SK-N-SH (cell line): ENCODE results near the gene ZNF354C. TPM values are rescaled to one million over a fixed set of nuclear protein-coding genes. Genes with fewer than 3 reads are reported as not detected.

Experiments used
- CTCF ChIA-PET: fragments of 300-600, 350-600 bp; formaldehyde crosslinking; extraction: SDS; loops from one replicate; lab custom pipeline; 2021; lab: Yijun Ruan, JAX
- POLR2A ChIA-PET: fragments of 350-600 bp; sonication (Branson Sonifier 250); formaldehyde crosslinking; extraction: SDS; loops from one replicate; lab custom pipeline; 2020; ENCODE audit warnings: antibody characterized with exemption, inconsistent platforms; lab: Yijun Ruan, JAX
- DNase-seq: peaks from one replicate; pipeline ENCODE4 v3.0.0; 2012
- H2AFZ ChIP-seq: fragments of 200-600 bp; sonication (generic); 2 replicates; pipeline ENCODE4 v1.8.1; 2016; ENCODE audit warnings: antibody characterized with exemption, mild to moderate bottlenecking, low read depth
- H3F3A ChIP-seq: fragments of 200-600 bp; sonication (generic); replicated peaks from 2 replicates; pipeline ENCODE3; 2016; ENCODE audit warnings: antibody characterized with exemption, mild to moderate bottlenecking; ENCODE audit not compliant: insufficient read depth
- H3K27ac ChIP-seq, 2 experiments: fragments of 200-500 bp in 1 of 2; fragments of 200-600 bp in 1 of 2; sonication (Bioruptor generic) in 1 of 2; sonication (generic), shearing (Covaris generic) in 1 of 2; 2 replicates each; pipeline versions ENCODE4 v1.5.1 to v1.6.1; 2014 to 2016; ENCODE audit warnings: low read depth in 2 of 2, inconsistent platforms in 1 of 2, low read length in 1 of 2, mild to moderate bottlenecking in 1 of 2, mixed read lengths in 1 of 2
- H3K27me3 ChIP-seq: fragments of 200-600 bp; sonication (generic), shearing (Covaris generic); 2 replicates; pipeline ENCODE4 v1.6.1; 2016; ENCODE audit warnings: mixed run types; ENCODE audit not compliant: insufficient read depth
- H3K36me3 ChIP-seq, 2 experiments: fragments of 200-500 bp in 1 of 2; fragments of 200-600 bp in 1 of 2; sonication (Bioruptor generic) in 1 of 2; sonication (generic) in 1 of 2; replicated peaks in 1 of 2; 2 replicates each; pipeline versions ENCODE3 to v1.5.1; 2014 to 2016; ENCODE audit warnings: low read length in 1 of 2, mild to moderate bottlenecking in 1 of 2; ENCODE audit not compliant: insufficient read depth in 2 of 2, control insufficient read depth in 1 of 2
- H3K4me1 ChIP-seq, 2 experiments: fragments of 200-500 bp in 1 of 2; fragments of 200-600 bp in 1 of 2; sonication (Bioruptor generic) in 1 of 2; sonication (generic), shearing (Covaris generic) in 1 of 2; 2 replicates each; pipeline versions ENCODE4 v1.5.1 to v1.6.1; 2014 to 2016; ENCODE audit warnings: low read depth in 1 of 2, low read length in 1 of 2, mixed run types in 1 of 2; ENCODE audit not compliant: insufficient read depth in 2 of 2, control insufficient read depth in 1 of 2
- H3K4me2 ChIP-seq: fragments of 200-600 bp; sonication (generic), shearing (Covaris generic); 2 replicates; pipeline ENCODE4 v1.6.1; 2017; ENCODE audit warnings: mixed run types
- H3K4me3 ChIP-seq, 2 experiments: fragments of 200-500 bp in 1 of 2; fragments of 200-600 bp in 1 of 2; sonication (Bioruptor generic) in 1 of 2; sonication (generic), shearing (Covaris generic) in 1 of 2; 2 replicates each; pipeline versions ENCODE4 v1.5.1 to v1.8.1; 2014 to 2016; ENCODE audit warnings: low read depth in 2 of 2, inconsistent platforms in 1 of 2, low read length in 1 of 2, mild to moderate bottlenecking in 1 of 2, mixed read lengths in 1 of 2, moderate library complexity in 1 of 2
- H3K79me2 ChIP-seq: fragments of 200-600 bp; sonication (generic); 2 replicates; pipeline ENCODE4 v1.8.1; 2017; ENCODE audit warnings: mild to moderate bottlenecking; ENCODE audit not compliant: insufficient read depth
- H3K9ac ChIP-seq: fragments of 200-600 bp; sonication (generic); 2 replicates; pipeline ENCODE4 v1.6.1; 2017; ENCODE audit warnings: mixed run types
- H3K9me2 ChIP-seq: fragments of 200-600 bp; sonication (generic); 2 replicates; pipeline ENCODE4 v1.6.1; 2017; ENCODE audit warnings: mixed run types
- H3K9me3 ChIP-seq: fragments of 200-600 bp; sonication (generic); 2 replicates; pipeline ENCODE4 v1.6.1; 2017; ENCODE audit warnings: mixed run types, mild to moderate bottlenecking, moderate library complexity
- H4K20me1 ChIP-seq: fragments of 200-600 bp; sonication (generic); 2 replicates; pipeline ENCODE4 v1.6.1; 2017; ENCODE audit warnings: mild to moderate bottlenecking, mixed run types; ENCODE audit not compliant: insufficient read depth
- CHD2 ChIP-seq: fragments of 150-350 bp; IDR thresholded peaks from 2 replicates; pipeline ENCODE4 v1.6.1; 2018; ENCODE audit warnings: low read length; ENCODE audit not compliant: partially characterized antibody
- EP300 ChIP-seq, 2 experiments: IDR thresholded peaks; 2 replicates each; pipeline versions ENCODE4 v1.4.0 to v1.6.1; 2012; ENCODE audit warnings: borderline replicate concordance in 1 of 2, low read depth in 1 of 2, low read length in 1 of 2
- FOSL2 ChIP-seq: IDR thresholded peaks from 2 replicates; pipeline ENCODE4 v1.4.0; 2012; ENCODE audit warnings: low read depth, mild to moderate bottlenecking, moderate library complexity, borderline replicate concordance
- FOXJ3 ChIP-seq: sonication (generic); formaldehyde crosslinking; IDR thresholded peaks from 2 replicates; pipeline ENCODE4 v1.5.1; 2020; ENCODE audit warnings: mild to moderate bottlenecking, missing genetic modification reagents
- FOXM1 ChIP-seq: IDR thresholded peaks from 2 replicates; pipeline ENCODE4 v1.4.0; 2012; ENCODE audit warnings: low read depth, mild to moderate bottlenecking
- GABPA ChIP-seq: IDR thresholded peaks from 2 replicates; pipeline ENCODE4 v1.4.0; 2012; ENCODE audit warnings: low read depth, mild to moderate bottlenecking
- GATA2 ChIP-seq: sonication (generic); formaldehyde crosslinking; IDR thresholded peaks from 2 replicates; pipeline ENCODE4 v1.5.0; 2020; ENCODE audit warnings: mild to moderate bottlenecking, missing genetic modification reagents
- JUND ChIP-seq: IDR thresholded peaks from 2 replicates; pipeline ENCODE4 v1.4.0; 2012
- NRF1 ChIP-seq: IDR thresholded peaks from 2 replicates; pipeline ENCODE4 v1.6.1; 2012; ENCODE audit warnings: low read depth, mild to moderate bottlenecking, low read length
- POLR2AphosphoS5 ChIP-seq: IDR thresholded peaks from 2 replicates; pipeline ENCODE4 v1.6.1; 2012; ENCODE audit warnings: low read depth, low read length
- RAD21 ChIP-seq: IDR thresholded peaks from 2 replicates; pipeline ENCODE4 v1.6.1; 2012; ENCODE audit warnings: mild to moderate bottlenecking, low read length
- SMC3 ChIP-seq: IDR thresholded peaks from 2 replicates; pipeline ENCODE4 v1.6.1; 2012; ENCODE audit warnings: low read depth, low read length, improper control_type of control experiment
- TCF12 ChIP-seq: IDR thresholded peaks from 2 replicates; pipeline ENCODE4 v1.4.0; 2012
- TEAD4 ChIP-seq: IDR thresholded peaks from 2 replicates; pipeline ENCODE4 v1.4.0; 2012; ENCODE audit warnings: mild to moderate bottlenecking, borderline replicate concordance; ENCODE audit not compliant: insufficient read depth
- USF2 ChIP-seq: fragments of 150-350 bp; IDR thresholded peaks from 2 replicates; pipeline ENCODE4 v1.6.1; 2017; ENCODE audit warnings: antibody characterized with exemption, low read length, low read depth, borderline replicate concordance
- YY1 ChIP-seq: IDR thresholded peaks from 2 replicates; pipeline ENCODE4 v1.4.0; 2012; ENCODE audit warnings: low read depth, mild to moderate bottlenecking
- WGBS: methylation state at CpG from one replicate; pipeline ENCODE4 v1.1.6; 2017; ENCODE audit warnings: low lambda C conversion rate; 5-methylcytosine and 5-hydroxymethylcytosine counted together
- polyA plus RNA-seq, 3 experiments: library from polyadenylated mRNA; depleted of rRNA; stranded (reverse); fragments of >200 nt; gene quantifications; 2 replicates each; pipeline ENCODE4 v1.2.3, GENCODE V29; 2012
- TF ChIP-seq, protein P1 (sequence below): IDR thresholded peaks from 2 replicates; pipeline ENCODE4; 2012
- TF ChIP-seq, protein P2 (sequence below): fragments of 200-600 bp; sonication (generic); IDR thresholded peaks from 2 replicates; pipeline ENCODE4 v1.6.1; 2017; ENCODE audit warnings: antibody characterized with exemption, mild to moderate bottlenecking, moderate library complexity

The ZNF354C gene
- polyA plus RNA-seq, 1 of the 3 experiments (the other 2 are of a cell fraction) = 1.1 TPM

- 46% methylated on average over 11 of the region's 14 CpGs for WGBS
- no peak overlapping the region for H3K4me3 ChIP-seq
- no peak overlapping the region for H3K9ac ChIP-seq
- no peaks in the 10 kb centered on the region for H3K9me2 ChIP-seq
- DNase-seq = no peak
- no peaks in the 10 kb centered on the region for H4K20me1 ChIP-seq
- TF ChIP-seq SMC3 = no peak
- no peak for TF ChIP-seq FOXJ3 (CRISPR knock-in tag)
- TF ChIP-seq FOXM1 = no peak
- no peak for TF ChIP-seq NRF1
- no peaks in the 10 kb centered on the region for H3K9me3 ChIP-seq
- no peak overlapping the region for H3K27ac ChIP-seq
- ChIA-PET POLR2A (no interaction called here), CTCF (no interaction called here)
- no peaks in the 10 kb centered on the region for H3F3A ChIP-seq
- no peaks in the 10 kb centered on the region for H3K79me2 ChIP-seq
- H3K27me3 ChIP-seq = no peaks in the 10 kb centered on the region
- H3K36me3 ChIP-seq = no peaks in the 10 kb centered on the region
- H3K4me2 ChIP-seq = no peak overlapping the region
- H3K4me1 ChIP-seq = no peaks in the 10 kb centered on the region
- H2AFZ ChIP-seq = no peak overlapping the region
These were observed 66.4 kb downstream of the ZNF354C start for GRCh38 chr5:179126506-179126991.

- ChIA-PET POLR2A (no interaction called here), CTCF (no interaction called here)
- Histone ChIP-seq H2AFZ (no peak overlapping the region), H4K20me1 (no peaks in the 10 kb centered on the region), H3K4me3 (no peak overlapping the region), H3K4me1 (no peaks in the 10 kb centered on the region), H3K27ac (no peak overlapping the region), H3K36me3 (no peaks in the 10 kb centered on the region), H3K4me2 (no peak overlapping the region), H3K27me3 (no peaks in the 10 kb centered on the region), H3K9me2 (no peaks in the 10 kb centered on the region), H3K79me2 (no peaks in the 10 kb centered on the region), H3K9me3 (no peaks in the 10 kb centered on the region), H3K9ac (no peak overlapping the region), H3F3A (no peaks in the 10 kb centered on the region)
- no peak for DNase-seq
- WGBS = 56% methylated on average over 16 of the region's 21 CpGs
- TF ChIP-seq YY1 (no peak), CHD2 (no peak), USF2 (no peak), FOXM1 (no peak), RAD21 (no peak), GATA2 (CRISPR knock-in tag) (no peak), JUND (no peak), TCF12 (no peak), POLR2AphosphoS5 (no peak), GABPA (no peak), EP300 (IDR thresholded peaks at IDR 0.05; ENCODE audit: borderline replicate concordance in 1 of 2, low read depth in 1 of 2, low read length in 1 of 2) (no peak), TEAD4 (no peak), FOSL2 (no peak)
- TF ChIP-seq, protein P1, sequence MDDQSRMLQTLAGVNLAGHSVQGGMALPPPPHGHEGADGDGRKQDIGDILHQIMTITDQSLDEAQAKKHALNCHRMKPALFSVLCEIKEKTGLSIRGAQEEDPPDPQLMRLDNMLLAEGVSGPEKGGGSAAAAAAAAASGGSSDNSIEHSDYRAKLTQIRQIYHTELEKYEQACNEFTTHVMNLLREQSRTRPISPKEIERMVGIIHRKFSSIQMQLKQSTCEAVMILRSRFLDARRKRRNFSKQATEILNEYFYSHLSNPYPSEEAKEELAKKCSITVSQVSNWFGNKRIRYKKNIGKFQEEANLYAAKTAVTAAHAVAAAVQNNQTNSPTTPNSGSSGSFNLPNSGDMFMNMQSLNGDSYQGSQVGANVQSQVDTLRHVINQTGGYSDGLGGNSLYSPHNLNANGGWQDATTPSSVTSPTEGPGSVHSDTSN = no peak
- TF ChIP-seq, protein P2, sequence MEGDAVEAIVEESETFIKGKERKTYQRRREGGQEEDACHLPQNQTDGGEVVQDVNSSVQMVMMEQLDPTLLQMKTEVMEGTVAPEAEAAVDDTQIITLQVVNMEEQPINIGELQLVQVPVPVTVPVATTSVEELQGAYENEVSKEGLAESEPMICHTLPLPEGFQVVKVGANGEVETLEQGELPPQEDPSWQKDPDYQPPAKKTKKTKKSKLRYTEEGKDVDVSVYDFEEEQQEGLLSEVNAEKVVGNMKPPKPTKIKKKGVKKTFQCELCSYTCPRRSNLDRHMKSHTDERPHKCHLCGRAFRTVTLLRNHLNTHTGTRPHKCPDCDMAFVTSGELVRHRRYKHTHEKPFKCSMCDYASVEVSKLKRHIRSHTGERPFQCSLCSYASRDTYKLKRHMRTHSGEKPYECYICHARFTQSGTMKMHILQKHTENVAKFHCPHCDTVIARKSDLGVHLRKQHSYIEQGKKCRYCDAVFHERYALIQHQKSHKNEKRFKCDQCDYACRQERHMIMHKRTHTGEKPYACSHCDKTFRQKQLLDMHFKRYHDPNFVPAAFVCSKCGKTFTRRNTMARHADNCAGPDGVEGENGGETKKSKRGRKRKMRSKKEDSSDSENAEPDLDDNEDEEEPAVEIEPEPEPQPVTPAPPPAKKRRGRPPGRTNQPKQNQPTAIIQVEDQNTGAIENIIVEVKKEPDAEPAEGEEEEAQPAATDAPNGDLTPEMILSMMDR = no peak
These were observed 67.2 kb downstream of the ZNF354C start for GRCh38 chr5:179127136-179128040.
